ENCODE results near the gene KRT32.

KRT32 gene

GRCh38 chr17:41492351-41492750, 25.2 kb upstream of the KRT32 start:
- DNase-seq = no peak

- no peak for DNase-seq
Measured at GRCh38 chr17:41491476-41491875, 24.3 kb upstream of the KRT32 start.

GRCh38 chr17:41490000-41490990, 23.1 kb upstream of the KRT32 start:
- DNase-seq = no peak

DNA sequence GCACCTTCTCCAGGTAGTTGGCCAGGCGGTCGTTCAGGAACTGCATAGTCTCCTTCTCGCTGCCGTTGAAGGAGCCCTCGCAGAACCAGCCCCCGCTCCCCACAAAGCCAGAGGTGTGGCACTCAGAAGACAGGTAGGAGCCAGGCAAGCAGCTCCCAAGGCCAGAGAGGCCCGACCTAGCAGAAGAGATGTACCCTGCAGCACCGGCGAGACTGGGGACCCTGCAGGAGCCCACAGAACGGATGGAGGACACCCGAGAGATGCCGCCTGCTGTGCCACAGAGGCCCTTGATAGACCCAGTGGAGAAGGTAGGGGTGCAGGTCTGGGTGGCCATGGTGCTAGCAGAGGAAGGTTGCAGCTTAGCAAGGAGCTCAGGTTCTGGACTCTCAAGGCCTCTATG, 22.3 kb upstream of the KRT32 start, which contains the start of gene KRT36:
Gene KRT36, minus strand, starts transcription at position 380 of the 400 bp plus-strand sequence. Its CDS starts 46 bp downstream, at position 334.
- no peak for DNase-seq

DNA sequence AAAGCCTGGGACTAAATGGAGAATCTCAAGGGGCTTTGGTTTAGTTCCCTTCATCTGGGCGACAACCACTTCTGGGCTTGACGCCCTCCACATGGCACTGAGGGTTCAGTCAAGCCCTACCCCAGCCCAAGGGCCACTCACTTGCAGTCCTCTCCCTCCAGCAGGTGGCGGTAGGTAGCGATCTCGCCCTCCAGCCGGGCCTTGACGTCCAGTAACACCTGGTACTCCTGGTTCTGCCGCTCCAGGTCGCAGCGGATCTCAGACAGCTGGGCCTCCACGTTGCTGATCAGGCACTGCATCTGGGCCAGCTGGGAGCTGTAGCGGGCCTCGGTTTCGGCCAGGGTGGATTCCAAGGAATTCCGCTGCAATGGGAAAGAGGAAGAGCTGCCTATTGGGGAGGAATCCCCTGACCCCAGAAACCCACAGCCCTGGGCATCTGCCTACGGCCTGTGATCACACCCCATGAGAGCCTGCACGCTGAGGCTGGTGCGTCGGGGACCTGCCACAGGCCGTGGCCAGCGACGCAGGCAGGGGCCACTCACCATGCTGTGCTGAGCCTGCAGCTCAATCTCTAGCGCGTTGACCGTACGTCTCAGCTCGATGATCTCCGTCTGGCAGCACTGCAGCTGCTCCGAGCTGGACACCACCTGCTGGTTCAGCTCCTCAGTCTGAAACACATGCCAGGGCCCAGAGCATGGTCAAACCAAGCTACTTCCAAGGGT, 19.8 kb upstream of the KRT32 start:
- DNase-seq = peak in 1 of 4 experiments; percentile 10

DNA sequence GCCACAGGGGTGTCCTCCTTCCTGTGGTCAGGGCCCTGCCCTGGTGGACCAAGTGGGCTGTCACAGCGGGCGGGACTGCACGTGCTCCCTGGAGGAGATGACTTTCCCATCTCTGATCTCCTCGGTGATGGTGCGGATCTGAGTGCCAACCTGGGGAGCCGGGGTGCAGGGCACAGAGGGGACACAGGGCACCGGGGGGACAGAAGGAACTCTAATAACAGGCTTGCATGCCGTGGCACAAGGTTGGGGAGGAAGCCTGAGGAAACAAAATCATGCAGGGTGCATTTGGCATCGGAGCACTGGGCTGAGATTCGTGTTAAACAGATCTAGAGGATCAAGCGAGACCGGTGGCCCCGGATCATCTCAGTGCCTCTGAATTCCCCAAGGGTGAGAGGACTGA, 19.1 kb upstream of the KRT32 start:
- no peak for DNase-seq

DNA sequence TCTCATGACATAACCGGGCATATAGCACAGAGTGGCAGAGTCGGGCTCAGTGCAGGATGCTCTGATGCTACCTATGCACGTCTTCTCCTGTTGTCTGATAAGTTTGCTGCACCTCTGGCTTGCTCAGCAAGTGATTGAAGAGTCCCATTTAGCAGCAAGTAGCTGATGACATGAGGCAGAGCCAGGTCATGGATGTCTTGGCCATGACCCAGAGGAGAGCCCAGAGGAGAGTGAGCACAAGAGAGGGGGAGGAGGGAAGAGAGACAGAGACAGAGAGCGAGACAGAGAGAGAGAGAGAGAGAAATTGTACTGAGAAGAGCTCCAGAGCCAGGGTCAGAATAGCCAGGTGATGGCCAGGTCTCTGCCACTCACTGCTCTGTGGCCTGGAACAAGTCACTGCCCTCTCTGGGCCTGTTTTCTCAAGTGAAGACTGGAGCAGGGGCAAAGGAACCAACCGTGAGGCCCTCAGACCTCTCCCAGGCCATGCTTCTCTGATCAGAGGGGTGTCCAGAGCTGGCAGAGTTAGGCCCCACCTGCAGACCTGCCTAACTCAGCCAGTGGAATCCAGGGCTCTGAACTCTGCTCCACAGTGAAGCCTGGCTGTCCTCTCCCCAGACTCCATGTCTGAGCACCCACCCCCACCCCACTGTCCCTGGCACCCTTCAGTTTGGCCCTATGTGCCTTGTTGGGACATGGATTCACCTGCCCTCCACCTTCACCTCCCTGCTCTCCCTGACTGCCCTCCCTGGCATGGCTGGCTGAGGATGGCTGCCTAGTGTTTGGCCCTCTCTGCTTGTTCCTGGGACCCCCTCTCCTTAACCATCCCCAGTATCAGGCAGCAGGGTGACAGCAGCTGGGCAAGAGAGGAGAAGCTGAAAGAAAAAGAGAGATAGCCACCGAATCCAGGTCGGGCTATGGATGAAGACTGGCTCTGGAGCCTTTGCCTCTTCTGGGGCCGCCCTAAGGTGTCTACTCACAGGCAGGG, 18.0 kb upstream of the KRT32 start:
- no peak for DNase-seq

DNA sequence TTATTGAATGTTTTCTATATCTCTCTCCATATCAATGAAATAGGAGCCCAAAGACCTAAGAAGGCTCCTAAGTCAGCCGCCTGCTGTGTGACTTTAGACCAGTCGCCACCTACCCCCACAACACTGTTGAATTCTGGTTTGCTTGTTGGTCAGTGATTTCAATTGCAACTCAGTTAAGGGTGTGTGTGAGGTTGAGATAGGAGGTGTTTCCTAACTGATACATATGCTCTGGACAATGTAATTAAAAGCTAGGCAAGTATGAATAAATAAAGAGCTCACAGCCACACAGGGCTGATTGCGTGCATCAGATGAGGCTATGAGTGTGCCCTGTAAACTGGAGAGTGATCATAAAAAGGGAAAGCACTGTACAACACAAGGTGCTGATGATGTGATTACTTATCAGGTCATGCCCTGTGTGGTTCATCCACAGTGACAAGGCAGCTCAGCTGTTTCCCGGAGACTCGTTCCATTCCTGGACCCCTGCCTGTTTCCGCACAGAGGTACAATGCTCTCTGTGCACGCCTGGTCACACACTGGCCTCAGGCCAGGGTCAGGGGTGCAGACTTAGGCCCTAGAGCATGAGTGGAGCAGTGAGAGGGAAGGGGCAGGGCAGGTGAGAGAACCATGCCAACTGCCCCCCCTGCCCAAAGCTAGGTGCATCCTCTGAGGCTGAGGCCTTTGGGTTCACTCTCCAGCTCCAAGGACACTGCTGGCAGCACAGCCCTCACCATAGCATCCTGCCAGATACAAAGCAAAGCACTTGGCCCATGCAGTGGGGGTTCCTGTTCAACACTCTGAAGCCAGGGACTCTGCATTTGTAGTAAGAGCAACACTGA, 17.0 kb upstream of the KRT32 start:
- no peak for DNase-seq

- DNase-seq = no peak
Measured at GRCh38 chr17:41483531-41483930, 16.3 kb upstream of the KRT32 start.

- no peak for DNase-seq
Measured at GRCh38 chr17:41481036-41481435, 13.8 kb upstream of the KRT32 start, which contains the start of gene KRT35. Gene KRT35 (minus strand): TSS chr17:41481151. CDS start chr17:41481097, 54 bp downstream.

- no peak for DNase-seq
Measured at GRCh38 chr17:41480581-41480980, 13.4 kb upstream of the KRT32 start.

DNA sequence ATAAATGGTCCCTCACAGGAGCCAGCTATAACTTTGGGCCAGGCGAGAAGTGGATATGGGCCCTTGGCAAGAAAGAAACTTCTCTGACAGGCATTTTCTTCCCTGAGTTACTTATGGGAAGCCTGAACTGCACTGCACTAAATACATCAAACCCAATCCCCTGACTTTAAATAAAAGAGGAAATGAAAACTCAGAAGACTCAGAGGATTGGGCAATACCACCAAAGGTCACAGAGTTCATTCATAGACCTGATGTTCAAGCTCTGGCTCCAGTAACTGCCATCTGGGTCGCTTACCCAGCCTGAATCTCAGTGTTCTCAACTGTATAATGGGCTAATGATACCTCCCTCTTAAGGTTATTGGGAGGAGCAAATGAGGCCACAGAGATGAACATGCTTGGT, 12.9 kb upstream of the KRT32 start:
- no peak for DNase-seq

DNA sequence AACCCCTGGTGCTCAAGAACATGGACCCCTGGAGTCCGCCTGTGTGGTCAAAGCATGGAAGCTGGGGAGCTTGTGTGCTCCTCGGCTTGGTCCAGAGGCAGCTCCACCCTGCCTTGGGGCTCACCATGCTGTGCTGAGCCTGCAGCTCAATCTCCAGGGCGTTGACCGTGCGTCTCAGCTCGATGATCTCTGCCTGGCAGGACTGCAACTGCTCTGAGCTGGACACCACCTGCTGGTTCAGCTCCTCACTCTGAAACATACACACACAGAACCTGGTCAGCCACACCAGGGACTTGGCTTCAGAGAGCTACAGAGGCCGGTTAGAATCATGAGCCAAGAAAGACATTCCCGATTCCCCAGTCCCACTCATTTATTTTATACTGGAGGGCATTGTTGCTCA, 11.1 kb upstream of the KRT32 start:
- no peak for DNase-seq

DNA sequence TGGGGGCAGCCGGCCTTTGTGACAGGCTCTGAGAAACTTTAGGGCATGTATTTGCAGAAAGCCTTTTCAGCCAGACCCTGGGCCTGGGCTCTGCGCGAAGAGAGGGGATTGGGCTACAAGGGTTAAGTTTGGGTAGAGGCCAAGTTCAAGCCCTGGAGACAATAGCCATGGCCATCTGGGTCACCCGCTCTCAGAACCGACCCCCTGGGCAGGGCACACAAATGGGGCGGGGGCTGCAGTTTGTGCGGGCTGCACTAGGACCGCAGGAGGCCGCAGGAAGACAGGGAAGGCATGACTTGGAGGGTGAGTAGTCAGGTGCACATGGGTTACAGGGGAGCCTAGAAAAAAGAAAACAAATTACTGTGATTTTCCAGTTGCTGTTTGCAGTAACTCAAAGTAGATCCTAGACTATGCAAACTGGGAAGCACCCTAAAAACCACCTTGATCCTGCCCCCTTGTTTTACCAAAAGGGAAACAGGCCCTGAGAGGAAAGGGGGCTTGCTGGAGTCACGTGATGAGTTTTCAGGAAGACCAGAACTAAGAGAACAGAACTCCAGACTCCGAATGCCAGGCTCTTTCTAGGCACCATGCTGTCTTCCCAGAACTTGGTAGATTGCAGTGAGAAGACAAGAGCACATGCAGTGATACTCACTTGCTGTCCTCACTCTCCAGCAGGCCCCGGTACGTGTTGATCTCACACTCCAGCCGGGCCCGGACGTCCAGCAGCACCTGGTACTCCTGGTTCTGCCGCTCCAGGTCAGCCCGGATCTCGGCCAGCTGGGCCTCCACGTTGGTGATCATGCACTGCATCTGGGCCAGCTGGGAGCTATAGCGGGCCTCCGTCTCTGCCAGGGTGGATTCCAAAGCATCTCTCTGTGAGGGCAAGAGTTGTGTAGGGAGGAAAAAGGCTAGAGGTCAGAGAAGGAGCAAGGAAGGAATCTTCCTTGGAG, 10.0 kb upstream of the KRT32 start:
- no peak for DNase-seq

- DNase-seq = no peak
Measured at GRCh38 chr17:41475421-41475820, 8.2 kb upstream of the KRT32 start.

- no peak for DNase-seq
Measured at GRCh38 chr17:41474863-41475262, 7.7 kb upstream of the KRT32 start.

DNA sequence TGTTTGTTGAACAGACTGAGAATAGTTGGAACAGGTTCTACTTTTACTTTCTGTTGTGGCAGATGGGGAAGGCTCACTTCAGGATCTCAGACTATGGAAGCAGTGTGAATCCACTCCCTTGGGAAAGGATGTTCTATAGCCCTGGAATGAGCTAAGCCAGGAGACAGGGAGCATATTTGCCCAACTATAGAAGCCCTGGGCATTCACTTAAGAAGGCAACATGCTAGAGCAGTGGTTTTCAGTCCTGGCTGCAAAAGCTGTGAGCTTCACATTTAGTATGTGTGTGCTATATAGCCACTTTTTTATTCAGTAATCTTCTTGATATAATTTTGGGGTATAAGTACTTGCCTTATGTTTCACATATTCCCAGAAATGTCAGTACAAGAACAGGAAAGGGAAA, 1.2 kb upstream of the KRT32 start:
- no peak for DNase-seq

GRCh38 chr17:41467561-41467960, 375 bp upstream of the KRT32 start:
- DNase-seq = no peak

DNA sequence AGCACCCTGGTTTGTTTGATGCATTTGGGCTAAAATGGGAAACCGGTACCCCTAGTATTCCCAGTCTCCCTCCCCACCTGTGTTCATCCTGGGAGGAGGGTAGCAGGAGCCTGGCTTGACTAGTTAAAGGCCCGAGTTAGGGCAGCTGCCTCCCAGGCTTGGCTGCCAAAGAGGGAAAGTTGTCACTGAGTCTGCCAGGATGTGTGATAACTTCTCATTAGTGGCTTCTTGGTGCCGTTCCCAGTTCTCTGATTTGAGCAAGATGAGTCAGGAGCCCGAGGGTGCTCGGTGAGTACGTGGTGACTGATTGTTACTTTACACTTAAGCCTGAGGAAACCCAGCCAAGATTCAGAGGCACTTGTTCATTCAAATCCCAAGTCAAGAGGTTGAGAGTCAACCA, 2.5 kb downstream of the KRT32 start:
- no peak for DNase-seq

GRCh38 chr17:41464173-41464572, 3.0 kb downstream of the KRT32 start:
- no peak for DNase-seq
